OCI-LY7 (cell line): ENCODE results near the gene VPS26A.

Source experiments
- CTCF ChIP-seq: fragments of 200-600 bp; sonication (generic); conservative IDR thresholded peaks from 2 replicates; pipeline ENCODE4 v1.5.1; 2014; ENCODE audit warnings: mild to moderate bottlenecking, antibody characterized with exemption, low read length, moderate library complexity, mixed read lengths
- EZH2phosphoT487 ChIP-seq: fragments of 200-600 bp; sonication (generic); IDR thresholded peaks from 2 replicates; pipeline ENCODE4 v1.6.1; 2018; ENCODE audit warnings: low read depth, borderline replicate concordance, mild to moderate bottlenecking, mixed run types, antibody characterized with exemption, low read length, moderate library complexity, mixed read lengths

- TF ChIP-seq EZH2phosphoT487 = no peak
- TF ChIP-seq CTCF = peak; percentile 66
These were observed 652 bp upstream of the VPS26A start for GRCh38 chr10:69123306-69123746.
